DND-41 (cell line): Measurements from ENCODE around the gene EP400.

Experiments
- EZH2 ChIP-seq: IDR thresholded peaks from 3 replicates; pipeline ENCODE4 v1.6.1; 2012; ENCODE audit warnings: borderline replicate concordance, low read depth, mild to moderate bottlenecking, moderate library complexity, low read length, inconsistent platforms; ENCODE audit not compliant: severe bottlenecking
- TF ChIP-seq, protein P1 (sequence below): IDR thresholded peaks from 2 replicates; pipeline ENCODE4 v1.5.1; 2012; ENCODE audit warnings: borderline replicate concordance, low read length, moderate library complexity, mild to moderate bottlenecking; ENCODE audit not compliant: poor library complexity, severe bottlenecking; ENCODE audit errors: extremely low read depth

DNA sequence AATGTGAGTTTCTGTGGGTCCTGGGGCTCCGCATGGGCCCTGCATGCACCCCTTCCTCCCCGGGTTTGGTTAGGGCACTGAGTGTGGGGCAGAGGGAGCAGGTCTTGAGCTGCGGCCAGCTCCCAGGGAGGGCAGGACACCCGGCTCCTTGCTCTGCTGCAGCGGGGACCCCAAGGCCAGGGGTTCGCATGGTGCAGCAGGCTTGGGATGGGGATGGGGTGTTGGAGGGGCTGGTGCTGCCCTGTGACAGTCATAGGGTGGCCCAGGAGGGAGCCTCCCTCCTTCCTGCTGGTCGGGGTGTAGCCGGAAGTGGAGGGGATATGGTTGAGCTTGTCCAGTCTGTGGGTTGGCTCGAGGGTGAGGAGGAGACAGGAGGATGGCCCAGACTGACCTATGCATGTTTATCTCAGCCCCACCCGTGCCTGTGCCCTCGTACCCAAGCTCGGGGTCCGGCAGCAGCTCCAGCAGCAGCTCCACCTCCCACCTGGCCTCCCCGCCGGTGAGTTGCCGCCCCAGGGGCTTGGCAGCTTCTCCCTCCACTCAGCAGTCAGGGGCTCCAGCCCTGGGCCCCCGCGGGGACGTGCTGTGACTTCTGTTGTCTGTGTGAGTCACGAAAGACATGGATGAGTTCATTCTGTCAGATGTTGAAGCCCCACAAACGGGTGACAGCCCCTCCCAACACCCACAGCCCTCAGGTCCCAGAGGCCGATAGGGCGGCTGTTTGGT lies 39.3 kb upstream of the EP400 start:
- TF ChIP-seq, protein P1, sequence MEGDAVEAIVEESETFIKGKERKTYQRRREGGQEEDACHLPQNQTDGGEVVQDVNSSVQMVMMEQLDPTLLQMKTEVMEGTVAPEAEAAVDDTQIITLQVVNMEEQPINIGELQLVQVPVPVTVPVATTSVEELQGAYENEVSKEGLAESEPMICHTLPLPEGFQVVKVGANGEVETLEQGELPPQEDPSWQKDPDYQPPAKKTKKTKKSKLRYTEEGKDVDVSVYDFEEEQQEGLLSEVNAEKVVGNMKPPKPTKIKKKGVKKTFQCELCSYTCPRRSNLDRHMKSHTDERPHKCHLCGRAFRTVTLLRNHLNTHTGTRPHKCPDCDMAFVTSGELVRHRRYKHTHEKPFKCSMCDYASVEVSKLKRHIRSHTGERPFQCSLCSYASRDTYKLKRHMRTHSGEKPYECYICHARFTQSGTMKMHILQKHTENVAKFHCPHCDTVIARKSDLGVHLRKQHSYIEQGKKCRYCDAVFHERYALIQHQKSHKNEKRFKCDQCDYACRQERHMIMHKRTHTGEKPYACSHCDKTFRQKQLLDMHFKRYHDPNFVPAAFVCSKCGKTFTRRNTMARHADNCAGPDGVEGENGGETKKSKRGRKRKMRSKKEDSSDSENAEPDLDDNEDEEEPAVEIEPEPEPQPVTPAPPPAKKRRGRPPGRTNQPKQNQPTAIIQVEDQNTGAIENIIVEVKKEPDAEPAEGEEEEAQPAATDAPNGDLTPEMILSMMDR = no peak
- no peak for TF ChIP-seq EZH2
